DOHH2 (cell line): ENCODE measurements around the gene CDCA3.

Experiments used
- H3F3A ChIP-seq: fragments of 200-600 bp; sonication (generic), shearing (Covaris generic); 2 replicates; pipeline ENCODE4 v1.6.0; 2016; ENCODE audit warnings: antibody characterized with exemption, mild to moderate bottlenecking; ENCODE audit not compliant: control insufficient read depth, insufficient read depth
- H3K27ac ChIP-seq: fragments of 200-600 bp; sonication (generic); 2 replicates; pipeline ENCODE4 v1.5.1; 2014; ENCODE audit warnings: low read depth, mild to moderate bottlenecking, low read length, moderate library complexity
- H3K27me3 ChIP-seq: fragments of 200-600 bp; sonication (generic); 2 replicates; pipeline ENCODE4 v1.6.1; 2014; ENCODE audit warnings: mild to moderate bottlenecking, low read length, mixed read lengths; ENCODE audit not compliant: control insufficient read depth
- H3K36me3 ChIP-seq: fragments of 200-600 bp; sonication (generic); 2 replicates; pipeline ENCODE4 v1.6.1; 2014; ENCODE audit warnings: mild to moderate bottlenecking, low read length, moderate library complexity, mixed read lengths; ENCODE audit not compliant: control insufficient read depth
- H3K4me1 ChIP-seq: fragments of 200-600 bp; sonication (generic); 2 replicates; pipeline ENCODE4 v1.6.1; 2014; ENCODE audit warnings: mild to moderate bottlenecking, low read length, mixed read lengths; ENCODE audit not compliant: control insufficient read depth
- H3K4me2 ChIP-seq: fragments of 200-600 bp; sonication (generic); 2 replicates; pipeline ENCODE4 v1.6.0; 2014; ENCODE audit warnings: mild to moderate bottlenecking, low read length, moderate library complexity
- H3K4me3 ChIP-seq: fragments of 200-600 bp; sonication (generic); 2 replicates; pipeline ENCODE4 v1.5.1; 2014; ENCODE audit warnings: mild to moderate bottlenecking, low read length, mixed read lengths
- H3K79me2 ChIP-seq: fragments of 200-600 bp; sonication (generic); 2 replicates; pipeline ENCODE4 v1.6.1; 2014; ENCODE audit warnings: mild to moderate bottlenecking, low read length, mixed read lengths; ENCODE audit not compliant: control insufficient read depth
- H3K9me2 ChIP-seq: fragments of 200-600 bp; sonication (generic); replicated peaks from 2 replicates; pipeline ENCODE4 v1.6.1; 2014; ENCODE audit warnings: mild to moderate bottlenecking, low read length, mixed read lengths; ENCODE audit not compliant: control insufficient read depth
- H3K9me3 ChIP-seq: fragments of 200-600 bp; sonication (generic); 2 replicates; pipeline ENCODE4 v1.6.1; 2014; ENCODE audit warnings: antibody characterized with exemption, low read length, mixed read lengths; ENCODE audit not compliant: control insufficient read depth, insufficient read depth
- H4K20me1 ChIP-seq: fragments of 200-600 bp; sonication (generic); 2 replicates; pipeline ENCODE4 v1.6.0; 2014; ENCODE audit warnings: low read depth, mild to moderate bottlenecking, antibody characterized with exemption, low read length, moderate library complexity; ENCODE audit not compliant: control insufficient read depth, insufficient read depth
- EZH2phosphoT487 ChIP-seq: fragments of 200-600 bp; sonication (generic); IDR thresholded peaks from 2 replicates; pipeline ENCODE4 v1.6.1; 2017; ENCODE audit warnings: borderline replicate concordance, mild to moderate bottlenecking, antibody characterized with exemption, low read length, moderate library complexity, mixed read lengths
- TF ChIP-seq, protein P1 (sequence below): fragments of 200-600 bp; sonication (generic); IDR thresholded peaks from one replicate; pipeline ENCODE4 v1.5.1; 2014; ENCODE audit warnings: antibody characterized with exemption, mild to moderate bottlenecking, low read depth, low read length; ENCODE audit not compliant: poor library complexity, severe bottlenecking

The CDCA3 gene

DNA sequence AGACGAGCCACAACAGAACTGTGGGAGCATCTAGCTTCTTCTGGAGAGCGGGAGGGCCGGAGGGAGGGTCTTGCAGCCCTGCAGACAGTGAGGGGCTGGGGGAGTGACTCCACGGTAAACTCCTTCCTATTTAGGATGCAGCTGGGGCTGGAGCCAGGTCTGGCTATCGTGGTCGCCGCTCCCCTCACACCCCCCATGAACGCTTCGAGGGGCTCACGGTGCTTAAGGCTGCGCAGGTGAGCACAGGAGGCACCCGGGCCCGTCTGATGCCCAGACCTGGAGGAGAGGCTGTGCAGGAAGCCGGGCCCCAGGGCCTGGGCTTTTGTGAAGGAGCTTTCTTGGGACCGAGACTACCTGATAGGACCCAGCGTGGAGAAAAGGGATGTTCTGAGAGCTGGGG, 14.2 kb downstream of the CDCA3 start:
- Histone ChIP-seq H4K20me1 (no peaks in the 10 kb centered on the region), H3K4me1 (peaks cover 45% of the 10 kb centered on the region), H3K27ac (no peak overlapping the region), H3K9me2 (no peaks in the 10 kb centered on the region), H3K36me3 (no peaks in the 10 kb centered on the region), H3K27me3 (peaks cover 13% of the 10 kb centered on the region), H3K4me3 (no peak overlapping the region), H3K9me3 (no peaks in the 10 kb centered on the region), H3K79me2 (no peaks in the 10 kb centered on the region), H3K4me2 (no peak overlapping the region), H3F3A (peaks cover under 1% of the 10 kb centered on the region; the same call in 1 of the 2 replicates)
- TF ChIP-seq, protein P1, sequence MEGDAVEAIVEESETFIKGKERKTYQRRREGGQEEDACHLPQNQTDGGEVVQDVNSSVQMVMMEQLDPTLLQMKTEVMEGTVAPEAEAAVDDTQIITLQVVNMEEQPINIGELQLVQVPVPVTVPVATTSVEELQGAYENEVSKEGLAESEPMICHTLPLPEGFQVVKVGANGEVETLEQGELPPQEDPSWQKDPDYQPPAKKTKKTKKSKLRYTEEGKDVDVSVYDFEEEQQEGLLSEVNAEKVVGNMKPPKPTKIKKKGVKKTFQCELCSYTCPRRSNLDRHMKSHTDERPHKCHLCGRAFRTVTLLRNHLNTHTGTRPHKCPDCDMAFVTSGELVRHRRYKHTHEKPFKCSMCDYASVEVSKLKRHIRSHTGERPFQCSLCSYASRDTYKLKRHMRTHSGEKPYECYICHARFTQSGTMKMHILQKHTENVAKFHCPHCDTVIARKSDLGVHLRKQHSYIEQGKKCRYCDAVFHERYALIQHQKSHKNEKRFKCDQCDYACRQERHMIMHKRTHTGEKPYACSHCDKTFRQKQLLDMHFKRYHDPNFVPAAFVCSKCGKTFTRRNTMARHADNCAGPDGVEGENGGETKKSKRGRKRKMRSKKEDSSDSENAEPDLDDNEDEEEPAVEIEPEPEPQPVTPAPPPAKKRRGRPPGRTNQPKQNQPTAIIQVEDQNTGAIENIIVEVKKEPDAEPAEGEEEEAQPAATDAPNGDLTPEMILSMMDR = no peak
- no peak for TF ChIP-seq EZH2phosphoT487

DNA sequence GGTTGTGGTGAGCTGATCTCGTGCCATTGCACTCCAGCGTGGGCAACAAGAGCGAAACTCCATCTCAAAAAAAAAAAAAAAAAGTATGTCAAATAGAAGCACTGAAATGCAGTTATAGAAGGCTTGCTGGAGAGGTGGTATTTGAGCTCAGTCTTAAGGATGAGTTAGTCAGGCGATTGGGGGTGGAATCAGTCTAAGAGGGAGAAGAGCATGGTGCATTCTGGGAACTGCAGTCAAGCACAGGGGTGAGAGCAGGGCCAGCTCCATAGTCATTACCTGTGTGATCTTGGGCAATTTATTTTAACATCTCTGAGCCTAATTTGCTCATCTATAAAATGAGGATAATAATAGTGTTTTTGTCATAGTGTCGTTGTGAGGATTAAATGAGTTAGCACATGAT, 16.2 kb downstream of the CDCA3 start:
- no peaks in the 10 kb centered on the region for H4K20me1 ChIP-seq
- H3K9me2 ChIP-seq = no peaks in the 10 kb centered on the region
- no peaks in the 10 kb centered on the region for H3F3A ChIP-seq
- no peak overlapping the region for H3K4me3 ChIP-seq
- H3K27ac ChIP-seq = no peak overlapping the region
- H3K79me2 ChIP-seq = no peaks in the 10 kb centered on the region
- no peaks in the 10 kb centered on the region for H3K9me3 ChIP-seq
- H3K4me2 ChIP-seq = no peak overlapping the region
- H3K36me3 ChIP-seq = no peaks in the 10 kb centered on the region
- H3K4me1 ChIP-seq = peaks cover 27% of the 10 kb centered on the region
- H3K27me3 ChIP-seq = peaks cover 33% of the 10 kb centered on the region
- no peak for TF ChIP-seq EZH2phosphoT487
- TF ChIP-seq, protein P1 = no peak

DNA sequence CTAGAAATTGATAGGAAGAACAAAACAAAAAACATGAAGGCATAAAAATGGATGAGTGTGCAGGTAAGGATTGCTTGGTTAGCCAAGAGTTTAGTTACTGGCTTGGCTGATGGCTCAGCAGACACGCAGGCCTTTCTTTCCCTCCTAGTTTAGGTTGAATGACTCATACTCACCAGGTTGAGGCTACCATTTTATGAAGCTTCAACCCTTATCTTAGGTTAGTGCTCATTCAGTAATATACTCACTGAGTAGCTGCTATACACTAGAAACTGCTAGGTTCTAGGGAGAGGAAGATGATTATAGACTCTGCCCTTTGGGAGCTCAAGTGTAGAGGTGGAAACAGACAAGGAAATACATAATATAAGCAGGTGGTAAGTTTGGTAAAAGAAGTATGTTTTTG, 16.8 kb downstream of the CDCA3 start:
- Histone ChIP-seq H4K20me1 (no peaks in the 10 kb centered on the region), H3K27ac (no peak overlapping the region), H3K27me3 (peaks cover 39% of the 10 kb centered on the region), H3K9me2 (no peaks in the 10 kb centered on the region), H3K9me3 (no peaks in the 10 kb centered on the region), H3K4me2 (no peak overlapping the region), H3K4me3 (no peak overlapping the region), H3K4me1 (peaks cover 23% of the 10 kb centered on the region), H3K36me3 (no peaks in the 10 kb centered on the region), H3F3A (no peaks in the 10 kb centered on the region), H3K79me2 (no peaks in the 10 kb centered on the region)
- no peak for TF ChIP-seq EZH2phosphoT487
- TF ChIP-seq, protein P1 = no peak
